ENCODE results near the gene ABCA6.

Gene ABCA6

DNA sequence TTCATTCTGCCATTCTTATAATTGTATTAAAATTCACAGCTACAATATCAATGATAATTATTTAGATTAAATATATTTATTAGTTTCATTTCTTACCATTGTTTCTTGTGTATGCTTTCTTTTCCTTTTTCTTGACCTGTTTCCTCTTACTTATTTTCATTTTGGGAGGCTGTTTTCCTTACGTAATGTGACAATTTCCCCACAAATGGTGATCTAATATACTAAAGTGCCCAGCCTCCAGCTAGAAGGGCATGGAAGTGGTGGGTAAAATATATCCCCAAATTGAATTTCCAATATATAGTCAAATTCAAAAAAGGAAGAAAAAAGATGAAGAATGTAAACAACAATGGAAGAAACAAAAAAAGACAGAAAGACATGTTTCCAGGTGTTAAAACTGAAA is 1.5 kb upstream of the ABCA6 start:
- no peak for DNase-seq (ENCODE audit: low spot score)

DNA sequence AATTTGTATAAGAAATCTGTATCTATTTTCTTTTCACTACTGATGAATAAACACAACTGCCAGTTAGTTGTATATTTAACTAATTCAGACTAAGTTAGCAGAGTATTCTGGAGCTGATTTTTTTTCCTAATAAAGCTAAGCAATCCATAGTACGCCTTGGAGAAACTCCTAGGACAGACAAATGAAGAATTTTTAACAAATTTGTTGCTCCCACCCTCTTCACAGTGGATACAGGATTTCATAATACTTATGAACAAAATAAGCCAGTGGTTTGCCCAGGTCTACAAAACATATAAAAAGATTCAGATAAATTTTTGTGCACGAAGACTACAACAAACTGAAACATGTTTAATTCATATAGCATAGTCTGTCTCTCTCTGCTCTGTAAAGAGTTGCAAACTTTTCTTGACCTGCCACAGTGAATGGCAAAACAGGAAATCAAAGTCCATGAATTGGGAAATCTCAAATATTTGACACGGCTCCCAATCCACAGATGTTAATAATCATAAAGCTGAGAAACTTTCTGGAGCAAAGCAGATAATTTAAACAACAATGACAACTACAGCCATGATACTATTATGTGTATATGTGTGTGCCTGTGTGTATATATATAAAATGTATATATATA is 594 bp upstream of the ABCA6 start:
- no peak for DNase-seq (ENCODE audit: low spot score)

DNA sequence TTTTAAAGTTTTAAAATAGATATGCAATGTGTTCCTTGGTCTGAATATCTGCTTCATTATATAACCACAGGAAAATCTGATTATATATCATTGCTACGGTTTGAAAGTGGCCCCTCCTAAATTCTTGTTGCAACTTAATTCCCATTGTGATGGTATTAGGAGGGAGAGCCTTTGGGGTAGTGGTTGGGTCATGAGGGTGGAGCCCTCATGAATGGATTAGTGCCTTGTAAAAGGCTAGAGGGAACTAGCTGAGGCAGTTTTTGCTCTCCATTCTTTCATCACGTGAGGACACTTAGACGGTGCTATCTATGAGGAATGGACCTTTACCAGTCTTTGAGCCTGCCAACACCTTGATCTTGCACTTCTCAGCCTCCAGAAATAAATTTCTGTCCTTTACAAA is 7.6 kb downstream of the ABCA6 start:
- no peak for DNase-seq (ENCODE audit: low spot score)

DNA sequence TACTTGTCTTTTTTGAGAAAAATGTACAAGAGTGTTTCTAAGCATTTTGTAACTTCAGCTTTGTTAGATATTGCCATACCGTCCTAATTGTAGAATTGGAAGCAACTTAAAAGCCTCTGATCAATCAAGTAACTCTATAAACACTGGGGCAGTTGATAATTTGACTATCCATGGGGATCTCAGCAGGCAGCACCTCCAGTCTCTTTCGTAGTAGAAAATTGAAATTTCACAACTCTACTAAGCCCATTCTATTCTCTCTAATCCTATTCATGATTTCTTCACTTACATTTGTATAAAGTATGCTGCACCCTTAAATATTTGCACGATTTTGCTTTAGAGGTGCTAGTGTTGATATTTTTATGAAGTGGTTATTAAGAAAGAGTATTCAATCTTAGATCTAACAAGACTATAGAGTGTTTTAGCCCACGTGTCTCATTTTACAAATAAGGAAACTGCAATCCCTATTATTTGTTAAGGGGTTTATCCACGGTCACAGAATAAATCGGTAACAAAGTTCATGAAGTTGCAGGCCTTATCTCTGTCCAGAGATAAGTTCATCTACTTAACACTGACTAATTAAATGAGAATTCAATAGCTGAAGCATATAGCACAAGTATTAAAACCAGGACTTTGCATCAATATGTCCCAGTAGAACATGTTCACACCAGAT is 10.9 kb downstream of the ABCA6 start:
- DNase-seq (ENCODE audit: low spot score), result no peak

DNA sequence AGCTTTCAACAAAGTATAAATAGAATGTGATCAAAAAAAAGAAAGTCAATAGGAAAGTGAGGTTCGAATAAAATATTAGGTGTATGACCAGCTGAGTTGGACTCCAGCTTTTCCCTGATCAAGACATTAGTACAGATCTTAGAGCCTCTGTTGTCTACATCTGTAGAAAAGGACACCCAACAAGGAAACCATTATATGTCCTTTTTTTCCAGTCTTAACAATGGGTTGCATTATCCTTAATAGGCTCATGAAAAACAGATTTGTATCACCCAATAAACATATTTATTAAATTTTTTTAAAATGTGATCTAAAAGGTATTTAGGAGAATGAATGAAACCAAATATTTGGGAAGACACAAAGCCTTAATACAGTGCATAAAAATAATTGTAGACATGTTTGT is 18.1 kb downstream of the ABCA6 start:
- no peak for DNase-seq (ENCODE audit: low spot score)

DNA sequence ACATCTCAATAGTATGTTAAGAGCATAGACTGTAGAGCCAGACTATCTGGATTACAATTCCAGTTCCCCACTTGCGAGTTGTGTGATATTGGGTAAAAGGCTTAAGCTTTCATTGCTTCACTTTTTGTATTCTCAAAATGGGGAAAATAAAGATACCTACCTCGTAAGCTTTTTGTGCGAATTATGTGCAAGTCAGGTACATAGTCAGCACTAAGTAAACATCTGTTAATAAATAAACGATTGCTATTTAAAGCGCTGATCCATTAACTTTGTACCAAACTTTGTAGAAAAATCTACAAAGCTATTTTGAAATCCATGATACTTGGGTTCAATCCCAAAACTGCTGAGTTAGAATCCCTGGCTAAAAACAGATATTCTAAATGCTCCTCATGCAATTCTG is 19.6 kb downstream of the ABCA6 start:
- DNase-seq (ENCODE audit: low spot score), result no peak

DNA sequence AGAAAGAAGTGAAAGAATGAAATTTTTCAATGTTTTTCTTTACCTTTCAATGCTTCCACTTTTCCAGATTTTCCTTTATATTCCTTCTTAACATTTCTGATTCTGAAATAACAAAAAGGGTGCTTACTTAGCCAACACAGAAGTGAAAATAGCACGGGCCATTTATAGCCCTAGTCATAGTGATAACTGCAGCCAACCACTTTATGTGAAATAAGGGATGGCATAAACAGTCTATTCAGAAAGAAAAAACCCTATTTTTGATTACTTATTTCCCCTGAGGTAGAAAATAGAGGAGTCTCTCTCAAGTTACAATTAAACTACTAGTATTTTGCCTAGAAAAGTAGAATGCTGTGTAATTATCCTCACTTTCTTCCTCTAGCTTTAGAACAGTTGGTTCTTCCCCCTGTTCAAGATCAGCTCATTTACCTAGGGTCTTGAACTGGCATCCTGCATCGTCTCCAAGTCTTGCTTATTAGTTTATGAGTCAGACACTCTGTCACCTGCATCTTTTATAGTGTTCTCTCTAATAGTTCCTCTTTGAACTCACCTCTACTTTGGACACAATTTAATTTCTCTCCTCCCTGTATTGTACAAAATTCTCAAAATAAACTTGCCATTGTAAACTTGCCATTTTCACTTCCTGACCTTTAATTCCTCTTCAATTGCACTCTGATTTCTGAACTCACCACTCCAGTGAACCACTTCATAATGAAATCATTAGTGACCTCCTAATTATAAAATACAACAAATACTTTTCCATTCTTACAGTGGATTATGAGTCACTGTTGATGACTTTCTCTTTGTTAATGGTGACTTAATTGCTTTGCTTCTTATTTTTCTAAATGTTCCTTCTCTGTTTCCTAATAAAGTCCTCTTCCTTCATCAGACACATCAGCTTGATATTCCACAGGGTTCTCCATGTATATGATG is 23.6 kb downstream of the ABCA6 start:
- DNase-seq (ENCODE audit: low spot score), result no peak

DNA sequence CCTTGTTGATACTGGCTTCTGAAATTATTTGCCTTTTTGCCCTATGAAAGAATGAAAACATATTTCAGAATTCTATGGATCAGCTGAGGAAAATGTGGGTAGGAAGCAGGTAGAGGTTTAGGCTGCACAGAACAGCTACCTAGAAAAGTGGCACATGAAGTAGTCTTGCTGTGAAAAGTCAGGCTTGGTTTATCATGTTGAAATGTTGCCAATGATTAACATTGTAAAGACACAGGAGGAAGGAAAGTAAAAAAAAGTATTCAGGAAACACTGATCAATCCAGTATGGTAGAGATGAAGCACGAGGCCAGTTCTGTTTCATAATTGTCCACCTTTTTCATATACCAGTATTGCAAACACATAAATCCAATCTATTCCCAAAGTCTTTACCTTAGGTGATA is 29.9 kb downstream of the ABCA6 start:
- no peak for DNase-seq (ENCODE audit: low spot score)

DNA sequence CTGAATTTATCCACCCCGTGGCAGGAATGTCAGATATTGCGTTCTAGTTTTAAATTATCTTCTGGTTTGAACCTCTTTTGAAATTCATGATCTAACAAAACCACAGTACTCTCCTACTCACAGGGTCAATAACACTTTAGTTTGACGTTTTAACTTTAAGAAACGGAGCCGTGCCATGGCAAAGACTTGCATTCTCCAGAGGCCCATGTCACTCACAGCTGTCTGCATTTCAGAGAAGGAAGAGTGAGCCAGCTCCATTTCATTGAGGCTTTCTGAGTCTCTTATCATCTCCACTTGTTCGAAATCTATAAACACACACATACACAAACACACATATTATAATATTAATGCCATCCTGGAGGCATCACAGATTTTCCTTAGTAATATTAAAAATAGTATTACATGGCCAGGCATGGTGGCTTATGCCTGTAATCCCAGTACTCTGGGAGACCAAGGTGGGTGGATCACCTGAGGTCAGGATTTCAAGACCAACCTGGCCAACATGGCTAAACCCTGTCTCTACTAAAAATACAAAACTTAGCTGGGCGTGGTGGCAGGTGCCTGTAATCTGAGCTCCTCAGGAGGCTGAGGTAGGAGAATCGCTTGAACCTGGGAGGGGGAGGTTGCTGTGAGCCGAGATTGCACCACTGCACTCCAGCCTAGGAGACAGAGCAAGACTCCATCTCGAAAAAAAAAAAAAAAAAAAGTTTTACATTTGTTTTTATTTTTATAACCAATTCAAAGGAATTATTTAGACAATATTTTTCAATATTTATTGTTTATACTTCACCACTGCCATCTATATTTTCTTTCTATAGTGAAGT is 35.6 kb downstream of the ABCA6 start:
- no peak for DNase-seq (ENCODE audit: low spot score)

DNA sequence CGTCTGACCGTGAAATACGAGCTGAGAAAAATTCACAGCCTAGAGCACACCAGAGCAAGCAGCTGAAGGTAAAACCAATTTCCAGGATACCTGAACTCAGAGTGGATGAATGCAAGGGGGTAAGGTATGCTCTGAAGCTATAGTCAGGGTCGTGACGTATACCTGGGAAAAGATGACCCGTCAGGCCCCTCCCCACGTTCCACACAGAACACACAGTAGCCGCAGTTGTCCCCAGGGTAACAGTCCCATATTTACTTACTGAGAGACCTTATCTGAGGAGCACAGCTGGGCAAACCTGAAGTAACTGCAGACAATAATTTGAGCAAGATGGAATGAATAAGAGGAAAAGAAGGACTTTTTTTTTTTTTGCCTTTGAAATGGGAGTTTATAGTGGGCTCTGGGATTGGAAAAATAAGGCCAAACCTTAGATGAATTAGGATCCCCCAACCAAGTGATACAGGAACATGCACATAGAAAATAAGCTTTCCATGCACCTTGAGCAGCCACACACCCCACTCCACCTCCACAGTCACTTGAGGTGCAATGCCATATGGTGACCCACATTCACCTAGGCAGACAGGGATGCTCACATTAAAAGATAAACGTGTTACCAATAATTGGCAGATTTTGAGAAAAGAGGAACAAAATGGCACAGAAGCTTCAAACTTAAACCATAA is 38.0 kb downstream of the ABCA6 start:
- no peak for DNase-seq (ENCODE audit: low spot score)

DNA sequence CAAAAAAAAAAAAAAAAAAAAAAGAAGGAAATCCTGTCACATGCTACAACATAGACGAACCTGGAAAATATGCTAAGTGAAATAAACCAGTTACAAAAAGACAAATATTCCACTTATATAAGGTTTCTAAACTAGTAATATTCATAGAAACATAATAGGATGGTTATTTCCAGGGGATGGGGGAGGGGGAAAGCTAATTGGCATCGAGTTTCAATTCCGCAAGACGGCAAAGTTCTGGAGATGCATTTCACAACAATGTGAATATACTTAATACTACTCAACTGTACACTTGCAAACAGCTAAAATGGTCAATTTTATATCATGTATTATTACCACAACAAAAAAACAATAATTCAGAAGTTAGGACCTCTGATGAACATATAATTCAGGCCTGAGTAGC is 43.1 kb downstream of the ABCA6 start:
- no peak for DNase-seq (ENCODE audit: low spot score)

DNA sequence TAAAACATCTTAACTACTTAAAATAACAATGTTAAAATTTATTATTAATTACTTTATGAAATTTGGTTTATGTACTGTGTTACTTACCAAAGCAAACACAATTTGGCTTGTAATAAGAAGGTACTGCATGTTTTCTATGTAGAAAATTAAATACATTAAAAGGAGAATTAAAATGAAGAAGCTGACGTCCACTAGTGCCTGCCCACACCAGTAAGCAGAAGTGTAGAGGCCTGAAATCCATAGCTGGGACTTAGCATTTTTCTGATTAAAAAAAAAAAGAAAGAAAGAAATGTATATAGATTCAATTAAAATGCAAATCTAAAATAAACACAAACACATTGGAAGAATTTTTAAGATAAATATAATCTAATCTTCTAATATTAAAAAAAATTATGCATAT is 45.2 kb downstream of the ABCA6 start:
- no peak for DNase-seq (ENCODE audit: low spot score)

DNA sequence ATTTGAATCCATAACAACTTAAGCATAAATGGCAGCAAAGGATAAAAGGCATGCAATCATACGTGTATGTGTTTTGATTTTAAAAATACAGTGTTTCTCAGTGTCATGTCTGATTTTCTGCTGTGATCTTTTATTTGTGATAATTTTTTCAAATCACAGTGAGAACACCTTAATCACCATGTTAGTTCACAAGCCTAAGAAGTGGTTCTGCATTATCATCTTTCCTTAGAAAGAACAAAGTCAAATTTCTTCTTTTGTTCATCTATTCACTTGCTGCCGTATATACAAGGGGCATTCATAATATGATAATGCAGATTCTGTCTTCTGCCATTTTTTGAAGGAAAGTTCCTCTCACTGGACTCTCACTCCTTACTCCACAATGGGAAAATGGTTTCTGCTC is 47.7 kb downstream of the ABCA6 start:
- DNase-seq (ENCODE audit: low spot score), result no peak

DNA sequence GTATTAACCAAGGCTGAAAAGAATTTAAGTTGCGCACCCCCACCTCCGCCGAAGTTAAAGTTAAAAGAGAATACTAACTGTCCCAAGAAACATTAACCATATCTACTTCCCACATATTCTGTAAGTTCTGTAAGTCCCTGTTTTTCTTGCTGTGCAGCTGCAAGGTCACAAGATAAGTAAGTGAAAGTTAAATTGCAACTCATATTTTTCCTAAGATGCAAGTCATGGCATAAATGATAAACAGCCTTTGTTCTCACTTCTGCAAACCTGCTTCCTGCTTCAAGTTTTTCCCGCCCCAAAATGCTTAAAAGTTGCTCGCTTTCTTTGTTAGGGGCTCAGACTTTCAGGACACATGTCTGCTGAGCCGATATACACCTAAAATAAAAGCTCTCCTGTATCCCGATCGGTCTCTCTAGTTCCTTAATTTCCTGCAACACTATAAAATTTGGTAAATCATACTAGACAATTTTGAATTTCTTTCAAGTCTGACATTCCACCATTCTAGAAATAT is 48.4 kb downstream of the ABCA6 start:
- no peak for DNase-seq (ENCODE audit: low spot score)

DNA sequence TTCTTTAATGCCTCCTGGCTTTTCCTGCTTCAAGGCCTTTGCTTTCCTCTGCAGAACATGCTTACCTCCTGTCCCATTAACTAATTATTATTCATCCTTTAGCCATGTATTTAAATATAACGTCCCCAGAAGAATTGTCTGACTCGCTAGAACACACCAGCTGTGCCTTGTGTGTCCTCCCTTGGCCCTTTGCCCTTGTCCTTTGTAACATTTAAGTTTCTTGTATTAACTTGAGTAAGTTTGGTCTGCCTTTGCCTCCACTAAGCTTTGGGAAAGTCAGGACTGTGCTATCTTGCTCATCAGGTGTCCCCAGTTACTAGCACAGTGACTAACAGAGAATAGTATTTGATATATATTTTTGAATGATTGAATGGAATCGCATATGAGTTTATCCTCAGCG is 51.3 kb downstream of the ABCA6 start:
- DNase-seq (ENCODE audit: low spot score), result no peak

DNA sequence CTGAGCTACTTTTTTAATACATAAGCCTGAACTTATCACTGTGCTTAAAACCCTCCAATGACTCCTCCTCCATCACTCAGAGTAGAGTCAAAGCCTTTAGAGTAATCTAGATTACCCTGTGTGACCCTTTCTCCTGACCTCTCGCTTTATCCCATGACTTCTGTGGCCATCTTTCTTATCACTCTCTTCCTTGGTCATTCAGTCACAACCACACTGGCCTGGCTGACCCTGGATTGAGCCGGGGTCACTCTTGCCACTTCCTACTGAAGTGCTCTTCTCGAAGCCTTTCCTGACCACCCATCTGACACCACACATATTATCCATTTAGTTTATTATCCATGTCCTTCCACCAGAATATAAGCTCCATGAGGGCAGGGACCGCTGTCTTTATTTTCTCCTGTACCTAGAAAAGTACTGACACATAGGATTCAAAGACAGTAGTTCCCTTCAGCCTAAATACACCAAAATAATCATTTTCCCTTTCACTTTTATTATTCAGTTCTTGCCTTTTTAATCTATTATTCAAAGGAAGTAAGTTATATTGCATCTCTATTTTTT is 53.0 kb downstream of the ABCA6 start:
- DNase-seq (ENCODE audit: low spot score), result no peak

DNA sequence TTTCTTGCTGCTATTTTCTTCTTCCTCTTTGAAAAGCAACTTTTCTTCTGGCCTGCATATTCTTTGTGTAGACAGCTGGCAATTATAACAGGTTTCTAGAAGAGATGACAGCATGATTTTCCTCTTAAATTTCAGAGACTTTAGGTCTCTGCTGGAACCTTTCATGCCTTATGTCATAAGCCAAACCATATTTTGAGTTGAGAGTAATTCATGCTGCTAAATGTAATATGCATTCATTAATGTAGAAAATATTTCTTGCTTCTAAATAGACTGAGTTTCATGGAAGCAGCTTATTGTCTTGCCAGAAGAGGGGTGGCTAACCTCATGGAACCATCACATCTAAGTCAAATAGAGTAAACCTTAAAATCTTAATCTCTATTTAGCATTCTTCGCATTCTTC is 55.1 kb downstream of the ABCA6 start:
- DNase-seq (ENCODE audit: low spot score), result no peak

DNA sequence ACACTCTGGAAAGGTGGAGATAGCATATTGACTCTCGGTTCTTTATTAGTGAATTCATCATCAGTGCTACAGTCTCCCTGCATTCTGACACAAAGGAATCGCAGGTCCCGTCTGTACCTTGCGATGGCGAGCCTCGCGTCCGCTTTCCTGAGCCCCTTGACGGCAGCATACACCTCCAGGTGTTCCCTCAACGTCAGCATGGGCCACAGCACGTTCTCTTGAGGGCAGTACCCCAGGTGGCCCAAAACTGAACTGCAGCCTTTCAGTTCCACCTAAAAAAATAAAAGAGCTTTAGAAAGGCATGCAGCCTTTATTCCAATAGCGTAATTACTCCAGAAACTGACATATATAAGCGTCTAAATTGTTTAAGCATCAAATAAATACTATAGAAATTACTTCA is 56.8 kb downstream of the ABCA6 start:
- no peak for DNase-seq (ENCODE audit: low spot score)

DNA sequence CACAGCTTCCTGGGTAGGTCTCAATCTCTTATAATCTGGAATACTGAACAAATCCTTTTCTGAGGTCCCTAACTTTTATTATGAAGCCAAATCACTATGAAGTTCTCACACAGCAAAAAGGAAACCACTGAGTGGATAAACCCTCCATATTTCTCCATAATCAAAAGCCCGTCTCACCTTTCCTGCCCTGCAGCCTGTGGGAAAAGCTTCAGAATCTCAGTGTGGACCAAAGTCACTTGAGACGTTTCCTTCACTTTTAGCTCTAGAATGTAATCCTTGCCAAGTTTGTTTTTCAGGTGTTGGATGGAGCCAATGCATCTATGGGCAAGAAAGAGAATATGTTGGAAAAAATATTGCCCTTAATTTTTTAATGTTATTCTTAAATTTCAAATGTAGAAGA is 59.0 kb downstream of the ABCA6 start:
- no peak for DNase-seq (ENCODE audit: low spot score)

DNA sequence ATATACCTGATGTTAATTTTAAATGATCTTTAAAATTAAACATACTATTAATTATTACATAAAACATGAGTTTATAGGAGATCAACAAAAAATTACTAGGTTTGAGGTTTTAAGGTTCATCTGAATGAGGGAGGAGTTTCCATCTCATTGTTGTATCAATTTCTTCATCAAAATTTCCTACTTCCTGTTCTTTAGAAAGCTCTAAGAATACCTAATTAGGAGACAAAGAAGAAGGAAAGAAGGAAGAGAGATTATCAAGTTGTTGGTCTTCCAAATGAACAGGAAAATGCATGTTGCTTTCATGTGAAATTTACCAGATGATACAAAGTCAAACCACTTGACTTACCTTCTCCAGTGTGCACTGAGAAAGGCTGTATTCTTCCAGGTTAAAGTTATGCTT is 62.8 kb downstream of the ABCA6 start:
- DNase-seq (ENCODE audit: low spot score), result no peak

DNA sequence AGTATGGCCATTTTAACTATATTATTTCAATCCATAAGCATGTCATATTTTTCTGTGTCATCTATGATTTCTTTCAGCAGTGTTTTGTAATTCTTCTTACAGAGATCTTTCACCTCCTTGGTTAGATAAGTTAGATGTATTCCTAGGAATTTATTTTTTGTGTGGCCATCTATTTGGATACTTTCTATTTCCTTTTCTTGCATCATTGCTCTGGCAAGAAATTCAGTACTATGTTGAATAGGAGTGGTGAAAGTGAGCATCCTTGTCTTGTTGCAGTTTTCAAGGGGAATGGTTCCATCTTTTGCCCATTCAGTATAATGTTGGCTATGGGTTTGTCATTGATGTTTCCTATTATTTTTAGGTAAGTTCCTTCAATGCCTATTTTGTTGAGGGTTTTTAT is 65.9 kb downstream of the ABCA6 start:
- no peak for DNase-seq (ENCODE audit: low spot score)
